Transverse colon (tissue), 4 donors: Measurements from ENCODE around the gene STRIP1. TPM values are rescaled to one million over a fixed set of nuclear protein-coding genes. Genes with fewer than 3 reads are reported as not detected.
A peak's percentile ranks its signal among the peaks of the same experiment; 100 is the strongest.

Source experiments
- DNase-seq: peaks from one replicate; pipeline ENCODE4 v3.0.0-alpha.2; 2019
- H3K27ac ChIP-seq, 4 donors: fragments of 200-600 bp; sonication (generic); 2 replicates each; pipeline ENCODE4 v1.5.1; 2016 to 2018; ENCODE audit warnings: inconsistent platforms in 4 of 4
- H3K27me3 ChIP-seq: fragments of 200-600 bp; sonication (generic); 2 replicates; pipeline ENCODE4 v1.5.1; 2017; ENCODE audit warnings: inconsistent platforms
- H3K36me3 ChIP-seq, 4 donors: fragments of 200-600 bp; sonication (generic); 2 replicates each; pipeline ENCODE4 v1.5.1; 2017 to 2019; ENCODE audit warnings: inconsistent platforms in 4 of 4
- H3K4me1 ChIP-seq, 4 donors: fragments of 200-600 bp; sonication (generic); 2 replicates each; pipeline ENCODE4 v1.5.1; 2017 to 2020; ENCODE audit warnings: inconsistent platforms in 4 of 4
- H3K4me3 ChIP-seq, 4 donors: fragments of 200-600 bp; sonication (generic); 1 replicate in 1 of 4; 2 replicates in 3 of 4; pipeline versions ENCODE4 v1.5.1 to v1.6.1; 2017 to 2019; ENCODE audit warnings: inconsistent platforms in 4 of 4
- H3K9me3 ChIP-seq, 2 donors: fragments of 200-600 bp; sonication (generic); 2 replicates each; pipeline ENCODE4 v1.5.1; 2017 to 2019; ENCODE audit warnings: inconsistent platforms in 2 of 2
- CTCF ChIP-seq, 5 experiments: fragments of 200-600 bp in 3 of 5; fragments of 450-650 bp in 2 of 5; sonication (generic) in 3 of 5; IDR thresholded peaks; 1 replicate in 2 of 5; 2 replicates in 3 of 5; pipeline ENCODE4 v1.5.1; 2016 to 2017; ENCODE audit warnings: antibody characterized with exemption in 5 of 5, inconsistent platforms in 3 of 5, mild to moderate bottlenecking in 2 of 5, moderate library complexity in 1 of 5
- EP300 ChIP-seq: sonication (generic); formaldehyde crosslinking; IDR thresholded peaks from one replicate; pipeline ENCODE4 v1.6.1; 2017; ENCODE audit warnings: antibody characterized with exemption, low read depth
- POLR2A ChIP-seq: fragments of 450-650 bp; IDR thresholded peaks from one replicate; pipeline ENCODE4 v1.6.1; 2016; ENCODE audit warnings: antibody characterized with exemption, mild to moderate bottlenecking, moderate library complexity
- POLR2AphosphoS5 ChIP-seq, 3 donors: sonication (generic); formaldehyde crosslinking; IDR thresholded peaks; one replicate each; pipeline ENCODE4 v1.6.1; 2016; ENCODE audit warnings: antibody characterized with exemption in 3 of 3
- WGBS, 2 donors: methylation state at CpG; one replicate each; pipeline ENCODE4 v1.1.5; 2018; ENCODE audit warnings: low coverage in 1 of 2; 5-methylcytosine and 5-hydroxymethylcytosine counted together
- in situ Hi-C, 4 donors: fragments of 200-750 bp; cut with MboI; loops; one replicate each; pipeline versions ENCODE4 v1.15.0 to v1.15.1; 2017; ENCODE audit warnings: low sequenced_read_pairs in 3 of 4, low pct_ligation_motif_present in 1 of 4, low pct_unique_long_range_greater_than_20kb in 1 of 4
- intact Hi-C: fragments of 100-400 bp; cut with DNase I; formaldehyde crosslinking; loops from one replicate; pipeline ENCODE4 v1.15.1; 2023; ENCODE audit warnings: low total_unique reads
- total RNA-seq, 4 donors: library from RNA; depleted of rRNA; stranded (reverse); fragments of >200 nt; gene quantifications; one replicate each; pipeline ENCODE4 v1.1.0, GENCODE V29; 2016

Gene STRIP1
- total RNA-seq, 4 donors from 2014 or later: 32.6 to 72.2 (median 58.7) TPM

GRCh38 chr1:110003747-110004428 lies 30.5 kb upstream of the STRIP1 start:
- TF ChIP-seq EP300 (no peak), CTCF (IDR thresholded peaks at IDR 0.05) (no peak), POLR2A (peak; percentile 40), POLR2AphosphoS5 (IDR thresholded peaks at IDR 0.05) (peak in 2 of 3 donors; percentile 64 to 76)
- Histone ChIP-seq H3K36me3 (peaks cover 0 to under 1% (median 0%) of the 10 kb centered on the region in 4 donors), H3K27ac (peak overlapping the region; percentile 84 to 89 (median 86)), H3K4me1 (peaks cover 5 to 56% (median 41%) of the 10 kb centered on the region in 4 donors), H3K4me3 (peak overlapping the region in 3 of 4 donors; percentile 1 to 35 (median 19)), H3K9me3 (no peaks in the 10 kb centered on the region), H3K27me3 (no peaks in the 10 kb centered on the region)
- DNase-seq: peak; percentile 74
- in situ Hi-C loops (no loop called here), intact Hi-C loops (no loop called here)
- WGBS, 2 donors: 0 to 21% methylated on average over 2 to 8 of the region's 8 CpGs

- peaks cover 5 to 51% (median 41%) of the 10 kb centered on the region in 4 donors for H3K4me1 ChIP-seq
Observed at GRCh38 chr1:110004583-110004982, 29.8 kb upstream of the STRIP1 start.

DNA sequence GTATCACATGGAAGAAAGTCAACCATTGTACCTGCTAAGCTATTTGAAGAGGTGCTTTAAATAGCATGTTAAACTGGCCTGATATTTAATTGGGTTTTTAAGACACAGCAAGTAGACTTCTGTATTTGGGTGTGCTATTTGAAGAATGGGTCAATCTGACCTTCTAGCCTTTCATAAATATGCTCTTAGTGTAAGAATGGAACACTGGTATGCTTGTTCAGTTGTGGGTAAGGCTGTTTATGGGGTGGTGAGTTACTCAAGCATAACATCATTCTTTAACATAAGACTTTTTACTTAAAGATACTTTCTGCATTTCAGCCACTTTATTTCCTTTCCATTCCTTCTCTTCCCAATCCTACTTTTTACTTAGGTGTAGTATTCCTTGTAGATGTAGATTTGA lies 28.5 kb upstream of the STRIP1 start:
- H3K27me3 ChIP-seq: no peaks in the 10 kb centered on the region

More at GRCh38 chr1:110004583-110004982, 29.8 kb upstream of the STRIP1 start:
- 29 to 40% methylated on average over 1 of the region's 1 CpG for WGBS, 2 donors
- peak overlapping the region; percentile 84 to 89 (median 86) for H3K27ac ChIP-seq
- H3K4me3 ChIP-seq: peak overlapping the region in 3 of 4 donors; percentile 1 to 35 (median 19)
- no peak for DNase-seq
- H3K36me3 ChIP-seq: peaks cover 0 to 8% (median 3%) of the 10 kb centered on the region in 4 donors
- no peaks in the 10 kb centered on the region for H3K27me3 ChIP-seq
- in situ Hi-C loops (no loop called here), intact Hi-C loops (no loop called here)
- TF ChIP-seq CTCF (IDR thresholded peaks at IDR 0.05) (no peak), POLR2AphosphoS5 (IDR thresholded peaks at IDR 0.05) (no peak), EP300 (no peak), POLR2A (no peak)
- no peaks in the 10 kb centered on the region for H3K9me3 ChIP-seq

More for the DNA sequence above, 28.5 kb upstream of the STRIP1 start:
- Histone ChIP-seq H3K9me3 (no peaks in the 10 kb centered on the region), H3K4me3 (no peak overlapping the region), H3K36me3 (peaks cover 0 to 19% (median 9%) of the 10 kb centered on the region in 4 donors), H3K4me1 (peaks cover 5 to 53% (median 41%) of the 10 kb centered on the region in 4 donors), H3K27ac (peak overlapping the region in 2 of 4 donors; percentile 87 to 89)
- intact Hi-C loops: no loop called here
- no peak for TF ChIP-seq CTCF (IDR thresholded peaks at IDR 0.05)
- TF ChIP-seq EP300: no peak
- no peak for TF ChIP-seq POLR2AphosphoS5 (IDR thresholded peaks at IDR 0.05)
- no peak for TF ChIP-seq POLR2A
- in situ Hi-C loops: no loop called here
- DNase-seq: no peak
